Ovary (tissue), 9 donors: ENCODE results near the gene PER1. TPM values are rescaled to one million over a fixed set of nuclear protein-coding genes. Genes with fewer than 3 reads are reported as not detected.

ENCODE experiments used
- DNase-seq, 5 donors: peaks; one replicate each; pipeline ENCODE4 v3.0.0-alpha.2; 2019 to 2020
- H3K27ac ChIP-seq, 2 donors: fragments of 200-600 bp; one replicate each; pipeline versions ENCODE4 v1.5.1 to v1.8.0; 2019 to 2022
- H3K27me3 ChIP-seq: fragments of 200-600 bp; one replicate; pipeline ENCODE4 v1.8.0; 2022
- H3K36me3 ChIP-seq: fragments of 200-600 bp; sonication (generic); one replicate; pipeline ENCODE4 v1.5.1; 2019
- H3K4me1 ChIP-seq: one replicate; pipeline ENCODE4 v1.8.1; 2013; ENCODE audit warnings: mild to moderate bottlenecking, moderate library complexity; ENCODE audit not compliant: insufficient read depth
- H3K4me3 ChIP-seq: fragments of 200-600 bp; sonication (generic); one replicate; pipeline ENCODE4 v1.5.1; 2017
- H3K9me3 ChIP-seq, 2 donors: fragments of 200-600 bp in 1 of 2; sonication (generic) in 1 of 2; one replicate each; pipeline versions ENCODE4 v1.5.1 to v1.8.1; 2013 to 2019; ENCODE audit warnings: mild to moderate bottlenecking in 1 of 2, moderate library complexity in 1 of 2
- CTCF ChIP-seq, 3 donors: fragments of 450-650 bp in 2 of 3; fragments of 200-600 bp in 1 of 3; IDR thresholded peaks; one replicate each; pipeline versions ENCODE4 v1.5.1 to v1.8.0; 2016 to 2022; ENCODE audit warnings: antibody characterized with exemption in 3 of 3, mild to moderate bottlenecking in 1 of 3
- EP300 ChIP-seq: sonication (generic); formaldehyde crosslinking; IDR thresholded peaks from one replicate; pipeline ENCODE4 v1.6.1; 2017; ENCODE audit warnings: antibody characterized with exemption
- POLR2A ChIP-seq: fragments of 450-650 bp; IDR thresholded peaks from one replicate; pipeline ENCODE4 v1.6.1; 2017; ENCODE audit warnings: antibody characterized with exemption, mild to moderate bottlenecking, moderate library complexity
- WGBS, 3 donors: extraction: QIAGEN DNeasy Blood & Tissue Kit in 1 of 3; methylation state at CpG; one replicate each; pipeline versions ENCODE4 v1.1.5 to v1.1.7; 2013 to 2017; 5-methylcytosine and 5-hydroxymethylcytosine counted together
- intact Hi-C, 4 donors: fragments of 100-400 bp; cut with DNase I; formaldehyde crosslinking; loops; one replicate each; pipeline versions ENCODE4 v1.11.0 to v1.15.1; 2022 to 2023
- polyA plus RNA-seq, 2 donors: library from polyadenylated mRNA; stranded (reverse); fragments of 200-250 nt in 1 of 2; fragments of 350-450 nt in 1 of 2; fragmentation: Illumina TruSeq in 1 of 2; extraction: RNeasy Lipid Tissue Mini Kit (QIAGEN cat#74804) in 1 of 2; gene quantifications; one replicate each; pipeline ENCODE4 v1.2.3, GENCODE V29; 2013 to 2014
- total RNA-seq, 7 donors: library from RNA; depleted of rRNA in 2 of 7; stranded (reverse); fragments of >200 nt in 2 of 7; fragmentation: NEBNext Ultra II Directional in 3 of 7; extraction: Animal tissue kit (Norgen Biotek cat#: 25700) in 3 of 7; gene quantifications; one replicate each; pipeline versions ENCODE4 v1.1.0 to v1.2.4, GENCODE V29; 2016 to 2023
- donor health status: DM: no; HTN: no; CAD: no; lungs with moderate emphysema.
- donor health status: DM: no; HTN: no; CAD: no.
- donor health status: Bipolar disorder and iron deficiency.
- donor health status: DM: yes; HTN: yes; CAD: no.
- donor health status: DM: no; HTN: no; CAD: no.
- donor health status: DM: yes; HTN: yes; CAD: no.

The PER1 gene
- total and polyA plus RNA-seq, 9 donors: 12.8 to 394 (median 164) TPM

GRCh38 chr17:8154608-8155155, 2.5 kb upstream of the PER1 start:
- H3K4me1 ChIP-seq: peaks cover 12% of the 10 kb centered on the region

GRCh38 chr17:8153957-8154607, 1.9 kb upstream of the PER1 start:
- no peaks in the 10 kb centered on the region for H3K36me3 ChIP-seq
- H3K9me3 ChIP-seq: no peaks in the 10 kb centered on the region
- TF ChIP-seq CTCF (IDR thresholded peaks at IDR 0.05) (no peak), POLR2A (peak; percentile 86), EP300 (peak; percentile 100)
- H3K4me3 ChIP-seq: peak overlapping the region; percentile 97
- DNase-seq: peak; percentile 100
- 1% methylated on average over 22 of the region's 22 CpGs for WGBS, 3 donors
- peaks cover 12% of the 10 kb centered on the region for H3K4me1 ChIP-seq
- intact Hi-C loops: loop anchor here in 1 of 4 donors (10.0 kb wide), 1 partner anchor 309 kb away; no protein-coding TSS in a partner anchor
- peak overlapping the region; percentile 94 to 96 for H3K27ac ChIP-seq
- H3K27me3 ChIP-seq: no peaks in the 10 kb centered on the region

More at GRCh38 chr17:8154608-8155155, 2.5 kb upstream of the PER1 start:
- Histone ChIP-seq H3K9me3 (no peaks in the 10 kb centered on the region), H3K27ac (peak overlapping the region; percentile 94 to 96), H3K27me3 (no peaks in the 10 kb centered on the region), H3K4me3 (peak overlapping the region; percentile 97), H3K36me3 (no peaks in the 10 kb centered on the region)
- TF ChIP-seq CTCF (IDR thresholded peaks at IDR 0.05): peak in 1 of 3 donors; percentile 5
- TF ChIP-seq EP300: no peak
- TF ChIP-seq POLR2A: peak; percentile 52
- WGBS, 3 donors: 1 to 7% (median 2%) methylated on average over 11 of the region's 11 CpGs
- intact Hi-C loops: loop anchor here in 1 of 4 donors (10.0 kb wide), 1 partner anchor 310 kb away; no protein-coding TSS in a partner anchor
- DNase-seq: no peak

- 6 to 8% (median 8%) methylated on average over 13 of the region's 13 CpGs for WGBS, 3 donors
- peak overlapping the region; percentile 56 for H3K4me3 ChIP-seq
- intact Hi-C loops: loop anchor here in 1 of 4 donors (10.0 kb wide), 1 partner anchor 309 kb away; no protein-coding TSS in a partner anchor
Observed at GRCh38 chr17:8153525-8153956, 1.3 kb upstream of the PER1 start.

More at GRCh38 chr17:8153525-8153956, 1.3 kb upstream of the PER1 start:
- Histone ChIP-seq H3K4me1 (peaks cover 12% of the 10 kb centered on the region), H3K9me3 (no peaks in the 10 kb centered on the region), H3K27ac (peak overlapping the region; percentile 94 to 96), H3K27me3 (no peaks in the 10 kb centered on the region), H3K36me3 (no peaks in the 10 kb centered on the region)
- no peak for TF ChIP-seq CTCF (IDR thresholded peaks at IDR 0.05)
- TF ChIP-seq EP300: peak; percentile 41
- TF ChIP-seq POLR2A: peak; percentile 46
- DNase-seq: peak; percentile 71 to 86 (median 80)
